GM08714 (cell line): ENCODE data around the gene CRABP2.

Experiments
- H3K4me3 ChIP-seq: fragments of 200-500 bp; sonication (Bioruptor generic); 2 replicates; pipeline ENCODE4 v1.5.1; 2014; ENCODE audit warnings: mild to moderate bottlenecking, low read length, inconsistent platforms
- ZNF274 ChIP-seq: IDR thresholded peaks from 2 replicates; pipeline ENCODE4 v1.6.1; 2012; ENCODE audit warnings: mild to moderate bottlenecking, low read depth, low read length

CRABP2 gene

DNA sequence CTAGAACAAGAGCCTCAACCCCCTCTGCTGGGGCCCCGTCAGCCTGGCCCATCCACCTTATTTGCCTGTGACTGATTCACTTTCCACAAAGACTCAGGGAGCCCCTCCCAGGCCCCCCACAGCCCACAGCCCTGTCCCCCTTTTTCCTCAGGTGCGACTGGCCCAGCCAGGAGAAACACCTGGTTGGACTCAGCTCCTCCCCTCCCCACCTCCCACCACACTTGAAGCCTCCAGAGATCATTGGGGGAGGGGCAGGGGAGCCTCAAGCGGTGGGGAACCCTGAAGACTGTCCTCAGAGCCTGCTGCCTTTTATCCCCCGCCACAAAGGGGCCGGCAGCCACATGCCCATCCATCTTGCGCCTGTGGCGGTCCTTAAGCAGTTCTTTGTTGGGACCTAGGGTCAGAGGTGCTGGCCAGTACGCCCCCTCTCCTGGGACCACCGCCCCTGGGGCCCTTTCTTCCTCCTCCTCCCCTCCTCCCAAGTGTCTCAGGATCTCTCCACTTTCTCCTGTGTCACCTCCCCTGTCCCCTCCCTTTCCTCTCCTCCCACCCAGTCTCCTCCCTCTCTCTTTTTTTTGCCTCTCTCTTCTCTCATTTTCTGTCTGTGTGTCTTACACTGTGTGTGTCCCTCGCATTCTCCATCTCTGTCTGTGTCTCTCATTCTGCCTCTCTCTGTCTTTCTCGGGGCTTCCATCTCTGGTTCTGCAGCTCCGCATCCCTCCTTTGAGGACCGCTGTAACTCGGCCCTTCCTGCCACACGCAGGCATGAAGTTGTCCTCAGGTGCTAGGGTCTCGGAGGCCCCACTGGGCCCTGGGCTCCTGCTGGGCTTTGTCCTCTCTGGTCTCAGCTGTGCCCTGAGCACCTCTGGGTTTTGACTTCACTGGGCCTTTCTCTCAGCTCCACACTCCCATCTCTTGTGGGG is 12.2 kb downstream of the CRABP2 start:
- H3K4me3 ChIP-seq: no peak overlapping the region
- TF ChIP-seq ZNF274: no peak

DNA sequence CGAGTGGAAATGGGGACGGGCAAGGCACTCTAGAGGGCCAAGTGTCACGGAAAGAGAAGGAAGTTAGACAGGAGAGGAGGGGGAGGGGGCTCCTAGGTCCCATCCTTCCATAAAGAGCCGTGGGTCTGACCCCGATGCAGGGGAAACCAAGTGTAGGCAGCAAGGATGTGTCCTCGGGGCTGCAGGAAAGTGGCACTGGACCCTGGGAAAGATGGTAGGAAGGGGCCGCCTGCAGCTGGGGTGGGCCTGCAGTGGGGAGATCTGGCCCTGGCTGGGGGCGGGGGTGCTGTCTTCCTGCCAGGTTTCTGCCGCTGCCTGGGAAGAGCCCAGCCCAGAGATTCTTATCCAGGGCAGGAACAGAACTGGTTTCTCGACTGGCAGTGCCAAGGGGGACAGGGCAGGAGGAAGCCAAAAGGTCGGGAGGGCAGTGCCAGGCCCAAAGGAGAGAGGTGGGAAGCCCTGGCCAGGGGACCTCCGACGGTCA is 12.9 kb downstream of the CRABP2 start:
- TF ChIP-seq ZNF274: no peak
- no peak overlapping the region for H3K4me3 ChIP-seq

DNA sequence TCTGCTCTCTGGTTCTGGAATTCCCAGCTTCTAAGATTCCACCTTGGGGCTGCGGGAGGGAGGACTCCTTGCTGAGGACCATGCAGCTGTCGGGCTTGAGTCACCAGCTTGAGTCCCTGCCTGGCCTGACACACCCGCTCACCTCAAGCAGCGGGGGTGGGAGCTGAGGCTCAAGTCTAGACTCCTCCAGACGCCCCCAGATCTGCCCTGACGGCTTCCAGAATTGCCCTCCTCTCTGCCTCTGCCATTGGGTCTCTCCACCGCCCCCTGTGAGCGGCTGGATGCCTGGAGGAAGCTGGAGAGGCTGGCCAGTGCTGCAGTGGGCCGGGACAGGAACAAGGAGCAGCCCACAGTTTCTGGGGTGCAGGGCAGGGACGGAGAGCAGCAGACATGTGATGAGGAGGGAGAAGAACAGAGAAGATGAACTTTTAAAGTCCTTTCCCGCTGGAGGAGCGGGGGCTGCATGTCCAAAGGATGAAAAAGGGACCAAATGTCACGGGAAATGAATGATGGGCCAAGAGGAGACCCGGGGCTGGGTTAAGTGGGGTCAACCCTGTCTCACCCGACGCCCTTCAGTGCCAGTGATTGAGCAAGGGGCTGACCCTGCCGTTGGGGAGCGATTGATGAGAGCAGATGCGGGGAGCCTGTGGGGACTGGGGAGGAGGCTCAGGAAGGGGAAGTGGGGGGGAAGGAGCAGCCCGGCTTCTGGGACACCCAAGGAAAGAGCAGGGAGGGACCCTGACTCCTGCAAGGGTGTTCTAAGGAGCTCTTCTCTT is 13.5 kb downstream of the CRABP2 start:
- TF ChIP-seq ZNF274: no peak
- H3K4me3 ChIP-seq: no peak overlapping the region

DNA sequence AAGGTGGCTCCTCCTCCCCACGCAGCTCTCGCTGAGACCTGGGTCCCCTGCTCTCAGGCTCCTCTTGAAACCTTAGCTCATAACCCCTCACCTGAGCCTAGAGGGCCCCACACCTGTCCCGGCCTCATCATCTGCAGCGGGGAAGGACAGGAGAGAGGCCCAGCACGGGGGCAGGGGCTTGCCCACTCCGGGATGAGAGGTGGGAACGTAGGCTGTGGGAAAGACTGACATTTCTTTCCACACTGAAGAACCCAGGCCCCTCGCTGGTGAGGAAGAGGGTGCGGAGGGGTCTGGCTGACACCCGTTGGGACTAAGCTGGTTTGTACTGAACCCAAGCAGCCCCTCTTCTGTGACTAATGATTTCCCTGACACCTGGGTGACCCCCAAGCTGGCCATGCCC is 14.2 kb downstream of the CRABP2 start:
- H3K4me3 ChIP-seq: no peak overlapping the region
- no peak for TF ChIP-seq ZNF274

DNA sequence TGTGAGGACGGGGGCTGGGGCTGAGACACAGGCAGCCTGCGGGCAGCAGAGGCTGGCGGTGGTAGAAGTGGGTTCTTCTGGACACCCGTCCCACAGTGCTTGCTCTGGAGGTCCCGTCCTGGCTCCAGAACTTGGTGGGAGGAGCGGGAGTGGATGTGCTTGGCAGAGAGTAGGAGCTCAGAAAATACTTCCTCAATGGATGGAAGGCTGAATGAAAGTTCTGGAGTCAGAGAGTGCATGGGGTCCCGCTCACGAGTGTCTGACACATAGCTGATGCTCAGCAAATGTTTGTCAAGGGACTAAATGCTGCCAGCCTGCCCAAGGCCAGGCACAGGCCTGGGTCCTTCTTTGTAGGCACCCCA is 14.7 kb downstream of the CRABP2 start:
- no peak overlapping the region for H3K4me3 ChIP-seq
- no peak for TF ChIP-seq ZNF274

DNA sequence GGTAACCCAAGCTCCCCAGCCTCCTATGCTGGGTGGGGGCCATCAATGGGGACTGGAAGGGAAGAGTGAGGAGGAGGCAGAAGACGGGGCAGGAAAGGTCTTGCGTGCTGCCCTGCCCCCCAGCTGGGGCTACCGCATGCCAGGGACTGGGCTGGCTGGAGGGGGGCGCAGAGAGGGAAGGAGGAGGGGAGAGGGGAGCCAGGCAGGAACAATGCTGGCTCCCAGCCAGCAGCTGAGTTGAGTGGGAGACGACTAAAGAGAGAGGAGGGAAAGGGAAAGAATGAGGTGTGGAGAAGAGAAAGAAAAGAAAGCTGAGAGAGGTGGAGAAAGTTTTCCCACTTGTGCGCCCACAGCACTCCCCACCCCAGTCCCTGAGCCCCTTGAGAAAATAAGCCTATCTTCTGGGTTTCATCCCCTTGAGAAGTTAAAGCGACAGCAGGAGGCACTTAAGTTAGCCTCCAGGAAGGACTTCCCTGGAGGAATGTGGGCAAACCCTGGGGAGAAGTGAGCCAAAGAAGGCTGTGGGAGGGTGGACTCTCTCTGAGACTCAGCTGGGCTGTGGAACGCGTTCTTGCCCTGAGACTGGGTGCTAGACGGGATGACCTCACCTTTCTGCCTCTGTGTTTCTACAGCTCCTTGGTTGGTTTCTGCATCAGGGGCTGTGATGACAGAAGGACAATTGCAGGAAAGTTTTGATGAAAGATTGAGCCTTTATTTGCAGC is 15.3 kb downstream of the CRABP2 start:
- TF ChIP-seq ZNF274: no peak
- no peak overlapping the region for H3K4me3 ChIP-seq

DNA sequence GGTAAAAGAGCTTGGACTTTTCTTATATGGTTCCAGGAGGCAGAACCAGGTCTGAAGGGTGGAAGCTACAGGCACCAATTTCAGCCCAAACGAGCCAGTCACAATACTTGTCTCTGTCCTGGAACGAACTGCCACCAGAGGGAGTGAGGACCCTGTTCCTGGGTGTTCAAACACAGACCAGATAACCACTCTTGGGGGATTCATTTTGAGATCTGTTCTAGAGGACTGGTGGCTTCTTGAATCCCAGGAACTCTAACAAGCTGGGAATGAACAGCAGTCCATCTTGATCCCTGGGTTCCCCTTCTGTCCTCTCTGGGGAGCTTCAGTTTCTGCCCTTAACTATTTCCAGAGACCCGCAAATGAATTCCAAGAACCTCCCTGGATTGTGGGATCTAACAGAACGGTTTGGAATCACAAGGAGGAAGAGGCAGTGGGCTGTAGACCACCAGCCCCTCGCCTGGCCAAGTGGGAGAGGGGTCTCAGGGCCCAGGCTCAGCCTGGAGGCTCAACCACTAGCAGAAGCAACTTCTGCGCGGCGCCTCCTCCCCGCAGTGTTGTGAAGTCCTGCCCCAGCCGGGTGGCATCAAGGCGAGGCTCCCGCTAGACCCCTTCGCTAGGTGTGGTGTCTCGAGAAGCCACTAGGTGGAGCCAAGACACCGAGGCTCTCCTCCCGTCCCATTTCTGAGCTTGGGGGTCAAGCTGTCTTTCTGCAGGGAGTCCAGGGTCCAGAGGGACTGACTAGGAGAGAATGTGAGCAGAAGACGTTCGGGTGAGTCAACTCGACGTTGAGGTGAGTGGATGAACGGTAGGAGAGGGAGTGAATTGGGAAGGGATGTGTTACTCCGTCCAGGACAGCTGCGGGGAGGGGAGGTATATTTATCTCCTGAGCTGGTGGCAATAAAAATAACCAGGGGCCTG is 16.1 kb downstream of the CRABP2 start:
- TF ChIP-seq ZNF274: no peak
- H3K4me3 ChIP-seq: no peak overlapping the region

DNA sequence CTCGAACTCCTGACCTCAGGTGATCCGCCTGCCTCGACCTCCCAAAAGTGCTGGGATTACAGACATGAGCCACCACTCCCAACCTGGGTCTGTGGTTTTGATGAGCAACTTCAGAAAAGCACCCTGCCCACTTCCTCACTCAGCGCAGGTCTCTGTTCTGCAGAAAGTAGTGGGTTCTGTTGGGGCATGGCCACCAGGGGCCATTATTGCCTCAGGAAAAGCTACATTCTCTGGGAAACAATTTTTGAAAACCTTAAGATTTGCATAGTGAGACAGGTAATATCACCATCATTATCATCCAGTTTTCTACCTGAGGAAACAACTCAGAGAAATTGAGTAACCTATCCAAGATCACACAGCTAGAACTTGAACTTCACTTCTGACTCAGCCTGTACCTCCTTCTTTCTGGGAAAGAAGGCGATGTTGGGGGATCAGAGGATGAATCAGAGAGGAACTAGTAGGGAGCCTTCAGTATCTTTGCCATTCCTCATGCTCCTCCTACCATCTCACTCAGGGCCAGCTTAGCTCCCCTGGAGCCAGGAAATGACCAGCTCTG is 21.1 kb downstream of the CRABP2 start:
- TF ChIP-seq ZNF274: no peak
- no peak overlapping the region for H3K4me3 ChIP-seq

DNA sequence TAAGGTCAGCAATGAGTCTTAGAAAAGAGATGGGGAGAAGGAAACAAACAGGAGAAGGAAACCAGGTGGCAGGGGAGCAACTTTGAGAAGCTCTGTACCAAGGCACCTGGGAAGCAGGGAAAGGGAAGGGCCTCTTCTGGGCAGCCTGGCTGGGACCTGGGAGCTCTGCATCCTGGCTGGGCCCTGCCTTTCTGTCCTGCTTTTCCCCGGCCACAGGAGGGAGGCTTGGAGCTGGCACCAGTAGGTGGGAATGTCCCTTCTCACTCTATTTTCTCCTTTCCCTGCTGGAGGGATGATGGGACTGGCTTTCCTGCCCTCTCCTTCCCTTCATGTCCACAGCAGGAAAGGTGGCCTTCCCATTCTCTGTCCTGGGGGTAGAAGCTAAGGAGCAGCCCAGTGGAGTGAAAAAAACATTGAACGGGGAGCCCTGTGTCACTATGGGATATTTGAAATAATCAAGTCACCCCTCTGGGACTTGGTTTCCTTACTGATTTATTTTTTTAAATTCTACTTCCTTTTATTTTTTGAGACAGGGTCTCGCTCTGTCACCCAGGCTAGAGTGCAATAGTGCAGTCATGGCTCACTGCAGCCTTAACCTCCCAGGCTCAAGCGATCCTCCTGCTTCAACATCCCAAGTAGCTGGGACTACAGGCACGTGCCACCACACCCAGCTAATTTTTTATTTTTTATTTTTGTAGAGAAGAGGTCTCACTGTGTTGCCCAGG is 23.1 kb downstream of the CRABP2 start:
- H3K4me3 ChIP-seq: no peak overlapping the region
- no peak for TF ChIP-seq ZNF274

DNA sequence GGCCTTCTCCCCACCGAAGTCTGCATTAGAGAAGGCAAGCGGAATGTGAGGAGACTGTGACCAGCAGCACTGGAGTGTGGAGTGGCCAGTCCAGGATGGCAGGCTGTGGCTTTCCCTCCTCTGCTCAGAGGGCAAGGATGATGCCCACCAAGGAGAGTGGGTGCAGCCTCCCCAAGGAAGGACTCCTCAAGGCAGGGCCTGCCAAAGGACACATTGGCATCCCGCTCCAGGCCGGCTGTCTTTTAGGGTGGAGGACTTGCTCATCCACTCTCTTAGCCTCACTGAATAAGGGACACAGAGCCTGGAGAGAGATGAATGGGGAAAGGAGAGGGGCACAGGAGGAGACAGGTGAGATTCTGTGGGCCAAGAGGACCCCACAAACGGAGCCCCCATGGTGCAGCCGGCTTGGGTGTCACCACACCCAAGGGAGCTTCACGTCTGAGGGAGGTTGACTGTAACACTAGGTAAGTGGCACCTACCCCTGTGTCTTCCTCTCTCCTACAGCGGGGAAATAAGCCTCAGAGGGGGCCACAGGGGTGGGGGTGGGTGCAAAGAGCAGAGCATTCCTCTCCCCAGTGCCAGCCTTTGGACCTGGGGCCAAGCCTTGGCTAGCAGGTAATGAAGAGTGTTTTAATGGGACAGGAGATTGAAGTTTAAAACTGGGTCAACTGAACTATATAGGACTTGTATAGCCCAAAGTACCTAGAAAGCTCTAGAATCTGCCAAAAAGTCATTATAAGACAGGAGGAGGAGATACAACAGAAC is 24.0 kb downstream of the CRABP2 start:
- no peak for TF ChIP-seq ZNF274
- no peak overlapping the region for H3K4me3 ChIP-seq

DNA sequence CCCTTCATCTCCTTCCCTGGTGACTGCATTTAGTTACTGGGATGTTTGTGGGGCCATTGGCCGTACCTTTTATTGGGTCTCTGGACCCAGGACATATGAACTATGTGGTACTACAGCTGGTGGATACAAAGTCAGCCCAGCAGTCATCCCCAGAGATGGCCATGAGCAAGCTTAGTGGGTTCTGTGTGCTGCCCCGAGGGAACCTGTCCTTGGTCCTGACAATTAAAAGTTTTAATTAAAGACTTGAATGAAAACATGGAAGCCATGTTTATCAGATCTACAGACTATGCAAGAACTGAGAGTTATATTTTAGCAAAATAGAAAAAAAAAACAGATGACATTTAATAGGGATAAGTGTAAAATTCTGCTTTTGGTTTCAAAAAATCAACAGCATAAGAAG is 25.3 kb downstream of the CRABP2 start:
- H3K4me3 ChIP-seq: no peak overlapping the region
- no peak for TF ChIP-seq ZNF274
